Gastrocnemius medialis (tissue), 4 donors: Measurements from ENCODE around the gene RASD1.

ENCODE experiments used
- POLR2A ChIP-seq, 2 donors: fragments of 450-650 bp; IDR thresholded peaks; one replicate each; pipeline ENCODE4 v1.6.1; 2017; ENCODE audit warnings: antibody characterized with exemption in 2 of 2, mild to moderate bottlenecking in 2 of 2, moderate library complexity in 2 of 2
- TF ChIP-seq, protein P1 (sequence below), 5 experiments: fragments of 450-650 bp in 3 of 5; fragments of 200-600 bp in 2 of 5; sonication (generic) in 2 of 5; IDR thresholded peaks in 4 of 5; conservative IDR thresholded peaks in 1 of 5; 1 replicate in 4 of 5; 2 replicates in 1 of 5; pipeline ENCODE4 v1.5.1; 2016 to 2019; ENCODE audit warnings: antibody characterized with exemption in 5 of 5, mild to moderate bottlenecking in 3 of 5, moderate library complexity in 3 of 5

DNA sequence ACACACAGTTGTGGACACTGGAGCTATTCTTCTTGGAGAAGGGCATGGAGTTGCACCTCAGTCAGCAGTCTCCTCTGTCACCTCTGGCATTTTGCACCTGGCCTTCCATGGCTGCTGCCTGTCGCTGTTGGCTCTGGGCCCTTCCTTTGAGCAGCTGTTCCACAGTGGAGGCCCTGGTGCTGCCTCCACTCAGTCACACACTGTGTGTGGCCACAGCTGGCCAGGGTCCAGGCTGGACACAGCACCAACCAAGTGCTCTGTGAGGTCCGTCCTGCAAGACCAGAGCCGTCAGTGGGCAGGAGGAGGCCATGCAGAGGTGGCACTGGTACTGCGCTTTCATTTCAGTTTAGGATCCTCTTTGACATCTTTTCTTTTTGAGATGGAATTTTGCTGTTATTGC lies 41.0 kb downstream of the RASD1 start:
- TF ChIP-seq, protein P1, sequence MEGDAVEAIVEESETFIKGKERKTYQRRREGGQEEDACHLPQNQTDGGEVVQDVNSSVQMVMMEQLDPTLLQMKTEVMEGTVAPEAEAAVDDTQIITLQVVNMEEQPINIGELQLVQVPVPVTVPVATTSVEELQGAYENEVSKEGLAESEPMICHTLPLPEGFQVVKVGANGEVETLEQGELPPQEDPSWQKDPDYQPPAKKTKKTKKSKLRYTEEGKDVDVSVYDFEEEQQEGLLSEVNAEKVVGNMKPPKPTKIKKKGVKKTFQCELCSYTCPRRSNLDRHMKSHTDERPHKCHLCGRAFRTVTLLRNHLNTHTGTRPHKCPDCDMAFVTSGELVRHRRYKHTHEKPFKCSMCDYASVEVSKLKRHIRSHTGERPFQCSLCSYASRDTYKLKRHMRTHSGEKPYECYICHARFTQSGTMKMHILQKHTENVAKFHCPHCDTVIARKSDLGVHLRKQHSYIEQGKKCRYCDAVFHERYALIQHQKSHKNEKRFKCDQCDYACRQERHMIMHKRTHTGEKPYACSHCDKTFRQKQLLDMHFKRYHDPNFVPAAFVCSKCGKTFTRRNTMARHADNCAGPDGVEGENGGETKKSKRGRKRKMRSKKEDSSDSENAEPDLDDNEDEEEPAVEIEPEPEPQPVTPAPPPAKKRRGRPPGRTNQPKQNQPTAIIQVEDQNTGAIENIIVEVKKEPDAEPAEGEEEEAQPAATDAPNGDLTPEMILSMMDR (IDR thresholded peaks at IDR 0.05 in 4 of 5, conservative IDR thresholded peaks at IDR 0.05 in 1 of 5): no peak
- TF ChIP-seq POLR2A (IDR thresholded peaks at IDR 0.05): no peak
